ENCODE data around the gene PAPSS2.

DNA sequence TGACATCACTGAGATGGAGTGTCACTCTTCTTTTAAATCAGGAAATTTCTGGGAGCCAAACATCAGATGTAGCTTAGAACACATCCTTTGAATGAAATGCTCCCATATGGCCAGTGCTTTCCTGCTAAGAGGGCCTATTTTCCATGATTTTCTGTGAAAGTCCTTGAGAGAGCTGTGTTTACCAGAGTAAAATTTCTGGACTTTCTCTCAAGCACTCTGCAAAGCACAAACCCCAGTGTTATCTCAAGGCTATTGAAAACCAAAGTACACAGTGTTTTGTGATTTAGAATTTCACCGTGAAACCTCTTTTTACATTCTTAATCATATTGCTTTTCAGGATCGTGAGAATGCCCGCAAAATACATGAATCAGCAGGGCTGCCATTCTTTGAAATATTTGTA is 54.0 kb downstream of the PAPSS2 start:
- TF ChIP-seq, protein P1, sequence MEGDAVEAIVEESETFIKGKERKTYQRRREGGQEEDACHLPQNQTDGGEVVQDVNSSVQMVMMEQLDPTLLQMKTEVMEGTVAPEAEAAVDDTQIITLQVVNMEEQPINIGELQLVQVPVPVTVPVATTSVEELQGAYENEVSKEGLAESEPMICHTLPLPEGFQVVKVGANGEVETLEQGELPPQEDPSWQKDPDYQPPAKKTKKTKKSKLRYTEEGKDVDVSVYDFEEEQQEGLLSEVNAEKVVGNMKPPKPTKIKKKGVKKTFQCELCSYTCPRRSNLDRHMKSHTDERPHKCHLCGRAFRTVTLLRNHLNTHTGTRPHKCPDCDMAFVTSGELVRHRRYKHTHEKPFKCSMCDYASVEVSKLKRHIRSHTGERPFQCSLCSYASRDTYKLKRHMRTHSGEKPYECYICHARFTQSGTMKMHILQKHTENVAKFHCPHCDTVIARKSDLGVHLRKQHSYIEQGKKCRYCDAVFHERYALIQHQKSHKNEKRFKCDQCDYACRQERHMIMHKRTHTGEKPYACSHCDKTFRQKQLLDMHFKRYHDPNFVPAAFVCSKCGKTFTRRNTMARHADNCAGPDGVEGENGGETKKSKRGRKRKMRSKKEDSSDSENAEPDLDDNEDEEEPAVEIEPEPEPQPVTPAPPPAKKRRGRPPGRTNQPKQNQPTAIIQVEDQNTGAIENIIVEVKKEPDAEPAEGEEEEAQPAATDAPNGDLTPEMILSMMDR (IDR thresholded peaks at IDR 0.05): no peak
- TF ChIP-seq POLR2A (IDR thresholded peaks at IDR 0.05): no peak
